Aorta (tissue), 5 donors: ENCODE measurements around the gene LAMA3. TPM values are rescaled to one million over a fixed set of nuclear protein-coding genes. Genes with fewer than 3 reads are reported as not detected.

Experiments used
- ATAC-seq: fragments of 200-7000 bp; cut with Tn5 transposase; one replicate; pipeline ENCODE4 v1.9.1; 2022; ENCODE audit warnings: moderate library complexity; ENCODE audit not compliant: low FRiP score
- DNase-seq, 2 donors: peaks; one replicate each; pipeline ENCODE4 v3.0.0-alpha.2; 2020
- H3K27ac ChIP-seq, 2 donors: one replicate each; pipeline ENCODE4 v1.5.1; 2013; ENCODE audit warnings: low read length in 2 of 2, mild to moderate bottlenecking in 2 of 2, moderate library complexity in 2 of 2, control low read depth in 1 of 2, inconsistent platforms in 1 of 2, low read depth in 1 of 2
- H3K27me3 ChIP-seq, 2 donors: one replicate each; pipeline ENCODE4 v1.6.1; 2013; ENCODE audit warnings: control low read depth in 1 of 2, low read length in 1 of 2, mild to moderate bottlenecking in 1 of 2, moderate library complexity in 1 of 2; ENCODE audit not compliant: insufficient read depth in 2 of 2, control insufficient read depth in 1 of 2
- H3K36me3 ChIP-seq, 2 donors: one replicate each; pipeline ENCODE4 v1.6.1; 2013; ENCODE audit warnings: control low read depth in 1 of 2, low read length in 1 of 2, mild to moderate bottlenecking in 1 of 2; ENCODE audit not compliant: insufficient read depth in 2 of 2, control insufficient read depth in 1 of 2
- H3K4me1 ChIP-seq, 2 donors: one replicate each; pipeline ENCODE4 v1.6.1; 2013; ENCODE audit warnings: low read length in 2 of 2, control low read depth in 1 of 2, mild to moderate bottlenecking in 1 of 2, moderate library complexity in 1 of 2; ENCODE audit not compliant: insufficient read depth in 2 of 2, control insufficient read depth in 1 of 2
- H3K4me3 ChIP-seq, 2 donors: one replicate each; pipeline ENCODE4 v1.5.1; 2013; ENCODE audit warnings: low read length in 2 of 2, control low read depth in 1 of 2, mild to moderate bottlenecking in 1 of 2
- H3K9me3 ChIP-seq: one replicate; pipeline ENCODE4 v1.6.1; 2013; ENCODE audit warnings: mild to moderate bottlenecking, low read length; ENCODE audit not compliant: control insufficient read depth
- WGBS, 2 donors: extraction: QIAGEN DNeasy Blood & Tissue Kit; methylation state at CpG; one replicate each; pipeline ENCODE4 v1.1.7; 2013; 5-methylcytosine and 5-hydroxymethylcytosine counted together
- intact Hi-C, 2 donors: fragments of 100-400 bp; cut with DNase I; formaldehyde crosslinking; loops; one replicate each; pipeline versions ENCODE4 v1.14.2 to v1.15.0; 2022
- polyA plus RNA-seq, 2 donors: library from polyadenylated mRNA; stranded (reverse); fragments of 200-250 nt; gene quantifications; one replicate each; pipeline ENCODE4 v1.2.3, GENCODE V29; 2013
- total RNA-seq, 2 donors: library from RNA; stranded (reverse); fragmentation: NEBNext Ultra II Directional; extraction: Animal tissue kit (Norgen Biotek cat#: 25700); gene quantifications; one replicate each; pipeline ENCODE4 v1.2.1, GENCODE V29; 2021
- donor health status: healthy with polysubstance abuse.
- donor health status: Bipolar disorder and iron deficiency.
- donor health status: DM: no; HTN: no; CAD: no.
- donor health status: DM: no; HTN: no; CAD: no.
- donor health status: DM: yes; HTN: yes; CAD: no.

The LAMA3 gene
- total and polyA plus RNA-seq, 4 donors, result 3.4 to 29.0 (median 17.6) TPM

DNA sequence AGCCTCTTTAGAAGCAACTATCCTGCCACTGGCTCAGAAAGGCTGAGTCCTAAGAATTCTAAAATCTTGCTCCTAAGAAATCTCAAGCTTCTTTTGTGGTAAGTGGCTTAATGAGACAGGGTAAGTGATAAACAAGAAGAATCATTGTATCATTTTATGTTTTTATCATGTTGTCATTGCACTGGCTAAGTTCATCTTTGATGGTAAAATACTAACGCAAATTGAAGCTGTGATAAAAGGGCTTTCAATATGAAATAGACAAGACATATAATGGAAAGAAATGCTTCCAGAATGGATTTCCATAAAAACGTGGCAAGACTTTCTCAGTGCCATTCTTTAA, 303.7 kb downstream of the LAMA3 start:
- ATAC-seq (no peak), DNase-seq (no peak)
- intact Hi-C loops, result no loop called here
- H3K4me3 ChIP-seq, result no peak overlapping the region
- H3K27me3 ChIP-seq, result no peaks in the 10 kb centered on the region
- no peaks in the 10 kb centered on the region for H3K9me3 ChIP-seq
- no peaks in the 10 kb centered on the region for H3K4me1 ChIP-seq
- no peak overlapping the region for H3K27ac ChIP-seq
- 75 to 80% methylated on average over 2 of the region's 2 CpGs for WGBS, 2 donors
- H3K36me3 ChIP-seq, result no peaks in the 10 kb centered on the region

GRCh38 chr18:23994361-23994902, 305.2 kb downstream of the LAMA3 start:
- Histone ChIP-seq H3K27ac (no peak overlapping the region), H3K27me3 (no peaks in the 10 kb centered on the region), H3K4me1 (no peaks in the 10 kb centered on the region), H3K36me3 (no peaks in the 10 kb centered on the region), H3K4me3 (no peak overlapping the region), H3K9me3 (no peaks in the 10 kb centered on the region)
- intact Hi-C loops, result no loop called here
- peak; percentile 72 for ATAC-seq
- 22 to 23% methylated on average over 9 of the region's 9 CpGs for WGBS, 2 donors
- DNase-seq, result peak; percentile 59 to 77

DNA sequence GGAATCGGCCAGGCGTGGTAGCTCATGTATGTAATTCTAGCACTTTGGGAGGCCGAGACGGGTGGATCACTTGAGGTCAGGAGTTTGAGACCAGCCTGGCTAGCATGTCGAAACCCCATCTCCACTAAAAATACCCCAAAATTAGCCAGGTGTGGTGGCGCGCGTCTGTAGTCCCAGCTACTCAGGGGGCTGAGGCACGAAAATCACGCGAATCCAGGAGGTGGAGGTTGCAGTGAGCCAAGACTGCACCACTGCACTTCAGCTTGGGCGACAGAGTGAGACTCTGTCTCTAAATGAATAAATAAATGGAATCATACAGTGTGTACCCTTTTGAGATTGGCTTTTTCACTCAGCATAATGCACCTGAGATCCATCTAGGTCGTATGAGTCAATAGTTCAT, 305.9 kb downstream of the LAMA3 start:
- 96% methylated on average over 13 of the region's 13 CpGs for WGBS, 2 donors

DNA sequence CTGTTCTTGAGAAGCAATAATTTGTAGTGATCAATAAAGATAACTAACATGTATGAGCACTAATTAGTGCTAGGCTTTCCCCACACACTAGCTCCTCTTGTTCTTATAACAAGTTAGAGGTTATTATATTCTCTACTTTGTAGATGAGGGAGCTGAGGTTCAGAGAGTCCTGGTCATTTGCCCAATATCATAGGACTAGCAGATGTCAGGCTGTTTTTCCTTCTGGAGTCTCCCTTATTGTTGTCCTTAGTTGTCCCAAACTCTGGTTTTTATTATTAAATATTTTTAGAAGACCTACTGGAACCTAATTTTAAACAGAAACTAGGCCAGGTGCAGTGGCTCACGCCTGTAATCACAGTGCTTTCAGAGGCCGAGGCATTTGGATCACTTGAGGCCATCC, 308.8 kb downstream of the LAMA3 start:
- no peaks in the 10 kb centered on the region for H3K36me3 ChIP-seq
- WGBS, 2 donors, result 76 to 96% methylated on average over 2 of the region's 2 CpGs
- no peak for ATAC-seq
- intact Hi-C loops, result no loop called here
- H3K27ac ChIP-seq, result no peak overlapping the region
- H3K9me3 ChIP-seq, result no peaks in the 10 kb centered on the region
- H3K4me1 ChIP-seq, result no peaks in the 10 kb centered on the region
- no peaks in the 10 kb centered on the region for H3K27me3 ChIP-seq
- no peak overlapping the region for H3K4me3 ChIP-seq
- DNase-seq, result no peak

More for the DNA sequence above, 305.9 kb downstream of the LAMA3 start:
- intact Hi-C loops, result no loop called here
- no peaks in the 10 kb centered on the region for H3K4me1 ChIP-seq
- no peaks in the 10 kb centered on the region for H3K9me3 ChIP-seq
- no peak for ATAC-seq
- no peak overlapping the region for H3K27ac ChIP-seq
- H3K27me3 ChIP-seq, result no peaks in the 10 kb centered on the region
- H3K36me3 ChIP-seq, result no peaks in the 10 kb centered on the region
- DNase-seq, result no peak
- no peak overlapping the region for H3K4me3 ChIP-seq

DNA sequence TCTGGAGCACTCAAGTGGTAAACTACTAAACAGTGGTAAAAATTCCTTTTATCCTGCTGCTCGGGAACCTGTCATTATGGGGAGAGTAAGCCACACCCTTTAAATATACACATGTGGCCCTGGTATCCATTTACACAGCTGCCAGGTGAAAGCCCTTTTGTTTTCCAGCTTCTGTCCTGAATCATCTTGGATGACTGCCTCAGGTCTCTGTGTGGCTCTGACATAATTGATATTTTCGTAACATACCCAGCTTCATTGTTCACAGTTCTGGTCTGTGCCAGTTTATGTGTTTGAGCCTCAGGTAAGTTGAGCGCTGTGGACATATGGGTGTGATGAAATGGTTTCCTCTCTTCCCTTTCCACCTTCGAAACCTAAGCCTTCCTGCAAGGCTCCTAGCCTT, 309.6 kb downstream of the LAMA3 start:
- H3K27me3 ChIP-seq, result no peaks in the 10 kb centered on the region
- DNase-seq, result no peak
- intact Hi-C loops, result no loop called here
- WGBS, 2 donors, result 45 to 46% methylated on average over 4 of the region's 4 CpGs
- no peak overlapping the region for H3K27ac ChIP-seq
- no peak for ATAC-seq
- H3K4me3 ChIP-seq, result no peak overlapping the region
- no peaks in the 10 kb centered on the region for H3K4me1 ChIP-seq
- H3K36me3 ChIP-seq, result no peaks in the 10 kb centered on the region
- H3K9me3 ChIP-seq, result no peaks in the 10 kb centered on the region

DNA sequence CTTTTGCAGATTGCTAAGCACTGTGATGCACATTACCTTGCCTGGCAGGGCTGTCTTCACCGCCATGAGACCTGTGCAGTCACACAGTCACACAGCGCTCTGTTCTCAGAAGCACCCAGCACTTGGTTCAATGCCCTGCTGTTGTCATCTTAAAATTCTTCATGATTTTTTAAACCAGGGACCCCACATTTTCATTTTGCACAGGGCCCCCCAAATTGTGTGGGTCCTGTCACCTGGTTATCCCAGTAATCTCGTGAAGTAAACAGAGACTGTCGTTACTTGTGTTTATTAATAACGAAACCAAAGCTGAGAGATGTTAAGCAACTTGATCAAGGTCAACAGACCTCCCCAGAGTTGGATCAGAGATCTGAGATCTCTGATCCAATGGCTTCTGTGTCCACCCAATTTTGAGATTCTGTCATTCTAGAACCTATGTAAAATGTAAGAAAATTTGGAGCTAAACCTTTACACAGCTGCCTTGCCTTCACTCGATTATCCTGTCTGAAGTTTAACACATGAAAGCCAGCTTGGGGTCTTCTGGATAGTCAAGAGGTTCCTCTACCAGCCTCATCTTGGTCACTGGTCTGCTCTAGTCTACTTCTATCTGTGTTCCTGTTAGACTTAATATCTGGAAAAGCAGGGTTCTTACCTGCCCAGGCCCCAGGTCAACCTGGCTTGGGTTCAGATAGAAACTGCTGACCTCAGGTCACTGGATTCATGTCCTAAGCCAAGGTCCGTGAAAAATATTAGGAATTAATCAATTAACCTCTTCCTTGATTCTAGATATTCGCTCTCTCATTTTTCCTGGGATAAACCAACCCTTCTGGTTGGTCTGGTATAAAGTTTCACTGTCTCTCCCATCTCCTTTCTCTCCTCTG, 311.6 kb downstream of the LAMA3 start:
- 92 to 96% methylated on average over 8 of the region's 8 CpGs for WGBS, 2 donors
- no peaks in the 10 kb centered on the region for H3K9me3 ChIP-seq
- H3K4me1 ChIP-seq, result no peaks in the 10 kb centered on the region
- H3K36me3 ChIP-seq, result no peaks in the 10 kb centered on the region
- no peak overlapping the region for H3K4me3 ChIP-seq
- ATAC-seq (no peak), DNase-seq (no peak)
- intact Hi-C loops, result no loop called here
- H3K27me3 ChIP-seq, result no peaks in the 10 kb centered on the region
- no peak overlapping the region for H3K27ac ChIP-seq

- no peaks in the 10 kb centered on the region for H3K9me3 ChIP-seq
- no peak overlapping the region for H3K4me3 ChIP-seq
- 62 to 72% methylated on average over 3 of the region's 3 CpGs for WGBS, 2 donors
- intact Hi-C loops, result no loop called here
- H3K27me3 ChIP-seq, result no peaks in the 10 kb centered on the region
- H3K4me1 ChIP-seq, result no peaks in the 10 kb centered on the region
- H3K27ac ChIP-seq, result no peak overlapping the region
- ATAC-seq (no peak), DNase-seq (no peak)
- H3K36me3 ChIP-seq, result no peaks in the 10 kb centered on the region
Observed at GRCh38 chr18:24002479-24002878, 313.2 kb downstream of the LAMA3 start.

DNA sequence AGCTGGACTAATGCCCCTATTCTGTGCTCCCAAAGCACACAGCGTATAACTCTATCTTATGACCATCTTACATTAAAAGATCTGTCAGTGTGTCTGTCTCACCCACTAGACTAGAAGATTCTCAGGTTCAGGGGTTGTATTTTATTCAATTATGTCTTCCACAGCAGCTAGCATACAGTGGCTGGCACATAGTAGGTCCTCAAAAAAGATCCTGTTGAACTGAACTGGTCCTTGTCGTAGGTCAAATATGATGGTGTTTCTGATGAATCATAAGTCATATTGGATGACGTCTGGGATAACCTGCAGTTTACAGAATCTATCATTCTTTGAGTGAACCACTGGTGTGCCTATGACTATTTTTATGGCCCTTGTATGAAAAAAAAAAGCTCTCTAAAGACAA, 314.0 kb downstream of the LAMA3 start:
- no peaks in the 10 kb centered on the region for H3K9me3 ChIP-seq
- no peak overlapping the region for H3K4me3 ChIP-seq

More for the DNA sequence above, 314.0 kb downstream of the LAMA3 start:
- WGBS, 2 donors, result 85 to 88% methylated on average over 3 of the region's 3 CpGs
- intact Hi-C loops, result no loop called here
- no peaks in the 10 kb centered on the region for H3K4me1 ChIP-seq
- H3K36me3 ChIP-seq, result no peaks in the 10 kb centered on the region
- H3K27me3 ChIP-seq, result no peaks in the 10 kb centered on the region
- DNase-seq, result no peak
- ATAC-seq, result no peak
- H3K27ac ChIP-seq, result no peak overlapping the region
